Measurements from ENCODE around the gene BCAS3.

Gene BCAS3

DNA sequence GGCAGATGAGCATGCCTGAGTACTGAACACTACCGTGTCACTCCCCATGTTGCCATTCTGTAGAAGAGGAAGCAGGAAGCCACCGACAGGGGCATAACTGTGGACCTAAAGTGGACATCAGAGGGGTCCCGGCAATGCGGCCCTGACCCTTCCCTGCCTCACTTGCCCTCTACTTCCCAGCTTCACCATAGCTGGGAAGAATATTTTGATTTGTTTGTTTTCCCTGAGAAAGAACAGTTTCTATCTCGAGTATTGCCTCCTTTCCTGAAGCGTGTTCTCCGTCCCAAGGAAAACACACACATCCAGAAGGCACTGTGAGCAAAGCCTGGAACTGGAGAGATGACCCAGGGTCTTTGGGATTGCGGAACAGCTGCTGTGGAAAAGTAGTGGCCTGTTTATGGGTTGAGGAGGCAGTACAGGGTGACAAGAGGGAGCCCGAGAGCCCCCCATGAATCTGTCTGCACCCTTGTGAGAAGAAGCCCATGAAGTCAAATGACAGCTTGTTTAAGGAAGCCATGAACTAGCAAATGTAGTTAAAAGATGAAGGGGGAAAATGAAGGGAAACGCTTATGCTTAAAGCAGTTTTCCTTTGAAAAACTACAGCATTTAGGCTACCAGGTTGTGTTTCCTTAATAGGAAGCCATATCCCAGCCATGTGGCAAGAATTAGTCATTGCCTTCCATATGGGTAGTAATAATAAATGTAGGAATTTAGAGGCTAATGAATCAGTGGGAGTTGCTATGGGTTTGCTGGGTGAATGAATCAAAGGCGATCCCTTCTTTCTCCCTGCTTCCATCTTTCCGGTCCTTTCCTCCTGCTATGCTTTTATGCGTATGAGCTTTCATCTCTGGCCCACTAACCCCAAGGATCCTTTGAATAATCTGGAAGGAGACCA, 632.0 kb downstream of the BCAS3 start:
- DNase-seq, result no peak

DNA sequence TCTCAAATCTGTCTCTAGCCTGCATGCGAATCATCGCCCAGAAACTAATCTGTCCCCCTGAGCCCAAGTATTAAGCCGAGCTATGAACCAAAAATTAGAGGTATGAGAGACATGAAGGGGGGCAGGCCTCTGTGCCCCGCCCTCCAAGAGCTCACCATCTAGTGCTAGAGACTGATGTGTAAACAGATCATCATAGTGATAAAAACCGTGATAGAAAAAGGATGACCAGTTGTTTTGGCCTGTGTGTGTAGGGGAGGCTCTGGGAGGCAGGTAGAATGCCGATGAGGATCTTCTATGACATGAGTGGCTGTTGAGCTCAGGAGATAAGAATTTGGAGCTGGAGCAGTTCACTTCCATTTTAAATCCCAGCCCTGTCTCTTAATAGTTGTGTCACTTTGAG, 632.9 kb downstream of the BCAS3 start:
- DNase-seq, result no peak

DNA sequence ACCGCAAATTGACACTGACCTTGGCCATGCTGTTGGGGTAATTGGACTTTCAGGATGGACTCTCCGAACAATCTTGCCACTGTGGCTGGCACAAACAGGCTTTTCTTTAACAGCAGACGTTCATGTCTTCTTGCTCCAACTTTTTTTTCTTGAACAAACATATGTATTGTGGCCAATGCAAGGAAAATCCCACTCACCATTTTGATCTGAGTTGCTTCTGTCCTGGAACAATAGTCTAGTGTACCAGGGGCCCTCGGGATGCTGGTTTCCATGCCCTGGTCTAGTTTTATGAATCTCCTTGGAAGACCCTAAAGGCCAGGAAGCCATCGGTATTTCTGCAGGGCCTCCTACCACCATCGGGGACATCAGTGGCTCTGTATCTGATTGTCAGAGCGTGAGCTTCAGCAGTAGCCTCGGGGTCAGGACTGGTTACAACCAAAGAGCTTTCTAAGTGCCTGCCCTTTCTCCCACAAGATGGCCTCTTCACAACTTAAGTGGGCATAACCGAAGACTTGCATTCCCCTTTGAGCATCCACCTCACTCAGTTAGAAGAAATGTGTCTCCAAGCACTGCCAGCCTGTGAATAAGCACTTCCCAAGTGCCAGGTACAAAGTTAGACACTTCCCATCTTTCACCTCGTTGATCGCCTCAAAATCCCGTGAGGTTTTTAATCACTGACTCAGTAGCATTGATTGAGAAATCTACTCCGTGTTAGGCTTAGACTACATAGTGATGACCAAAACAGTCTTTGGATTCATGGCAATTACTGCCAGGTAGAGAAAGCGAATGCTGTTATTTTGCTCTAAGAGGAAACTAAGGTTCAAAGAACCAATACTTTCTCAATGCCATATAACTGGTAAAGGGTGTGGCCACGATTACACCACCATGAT, 635.0 kb downstream of the BCAS3 start:
- no peak for DNase-seq

DNA sequence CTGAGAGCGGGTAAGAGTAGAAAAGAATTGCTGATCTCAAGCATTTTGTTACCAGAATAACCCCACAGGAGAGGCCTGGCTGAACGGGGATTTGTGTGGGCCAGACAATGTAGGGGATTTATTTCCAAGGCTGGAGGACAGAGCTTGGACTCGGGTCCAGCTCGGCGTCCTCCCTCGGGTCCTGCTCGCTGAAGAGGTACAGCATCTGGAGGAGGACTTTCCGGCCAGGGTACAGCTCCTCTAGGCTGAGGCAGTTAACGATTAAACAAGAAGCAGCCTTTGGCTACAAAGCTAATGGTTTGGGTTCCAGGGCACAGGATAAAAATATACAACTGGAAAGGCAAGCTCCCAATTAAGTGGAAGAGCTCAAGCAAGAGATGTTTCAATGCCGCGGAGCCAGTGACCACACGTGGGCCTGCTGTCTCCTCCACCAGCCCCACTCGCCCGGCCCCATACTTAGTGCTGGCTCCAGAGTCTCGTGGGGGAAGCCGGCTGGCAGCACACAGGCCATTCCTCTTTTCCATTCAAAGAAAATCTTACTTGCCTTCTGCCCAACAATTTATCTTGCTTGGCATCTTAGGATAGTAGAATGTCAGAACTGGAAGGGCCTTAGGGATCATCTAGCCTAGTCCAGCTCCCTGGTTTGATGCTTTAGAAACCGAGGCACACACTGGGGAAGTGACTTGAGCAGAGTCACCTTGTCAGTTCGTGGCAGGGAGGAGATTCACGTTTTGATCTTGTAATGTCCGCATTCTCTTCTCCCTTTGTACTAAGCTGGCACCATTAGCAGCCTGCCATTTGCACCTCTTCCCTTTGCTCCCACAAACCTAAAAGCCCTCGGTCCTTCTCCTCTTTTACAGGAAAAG, 636.0 kb downstream of the BCAS3 start:
- DNase-seq, result no peak

DNA sequence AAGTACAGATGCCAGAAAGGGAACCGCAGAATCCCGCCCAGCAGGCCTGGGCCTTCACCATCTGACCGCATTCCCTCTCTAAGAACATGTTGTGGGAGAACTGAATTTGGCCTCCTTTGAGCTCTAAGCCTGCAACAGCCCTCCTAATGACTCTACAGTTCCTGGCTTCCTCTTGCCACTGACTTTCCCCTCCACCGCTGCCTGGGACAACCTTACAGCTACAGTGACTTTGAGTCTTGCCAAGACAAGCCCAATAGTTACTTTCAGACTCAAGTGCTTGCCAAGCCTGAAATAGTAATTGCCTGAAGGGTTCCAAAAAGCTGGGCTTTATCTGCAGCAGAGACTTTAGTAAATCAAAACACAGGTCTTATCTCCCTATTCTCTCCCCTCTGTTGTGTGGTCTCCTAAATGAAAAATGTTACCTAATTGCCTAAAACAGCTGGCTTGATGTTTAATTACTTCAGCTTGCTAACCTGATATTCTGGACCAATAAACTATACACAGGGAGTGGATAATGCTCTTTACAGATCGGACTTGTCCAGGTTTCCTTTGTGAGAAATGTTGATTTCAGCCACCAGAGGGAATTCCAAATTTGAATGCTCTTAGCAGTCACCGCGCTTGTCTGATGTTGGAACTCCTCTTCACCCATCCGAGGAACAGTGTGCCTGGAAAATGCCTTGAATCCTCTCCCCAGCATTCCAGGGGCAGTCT, 636.9 kb downstream of the BCAS3 start:
- DNase-seq, result no peak

DNA sequence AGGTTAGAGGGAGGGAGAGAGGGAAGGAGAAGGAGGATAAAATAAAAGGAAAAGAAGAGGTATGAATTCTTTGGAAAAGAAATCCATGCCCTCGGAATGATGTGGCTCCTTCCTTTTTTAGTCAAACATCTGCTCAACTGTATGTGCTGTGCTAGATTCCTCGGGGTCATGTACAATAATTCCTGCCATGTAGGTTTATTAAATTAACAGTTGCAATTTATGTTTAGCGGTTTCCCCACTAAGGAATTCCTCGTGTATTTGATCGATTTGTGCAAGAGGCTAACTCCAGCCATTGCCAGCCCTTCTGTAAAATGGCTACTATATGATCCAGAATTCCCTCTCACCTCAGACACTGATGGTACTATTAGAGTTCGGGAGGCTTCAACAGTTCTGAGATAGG, 639.0 kb downstream of the BCAS3 start:
- DNase-seq, result no peak

DNA sequence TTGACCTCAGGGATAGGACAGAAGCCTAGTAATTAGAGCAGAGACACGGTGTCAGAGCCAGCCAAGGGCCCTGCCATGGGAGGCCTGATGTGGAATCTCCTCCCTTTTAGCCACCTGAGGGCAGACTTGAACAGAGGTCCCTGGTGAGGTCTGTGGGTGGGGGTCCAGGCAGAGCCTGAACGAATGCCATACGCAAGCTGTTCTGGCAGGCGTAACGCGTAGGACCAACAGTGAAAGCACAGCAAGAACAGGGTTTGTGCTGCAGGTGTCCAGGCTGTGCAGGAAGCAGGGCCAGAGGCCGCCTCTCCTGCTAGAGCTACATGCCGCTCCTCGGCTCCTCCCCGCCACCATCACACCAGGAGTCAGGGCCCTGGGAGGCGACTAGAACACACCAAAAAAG, 640.1 kb downstream of the BCAS3 start:
- no peak for DNase-seq

DNA sequence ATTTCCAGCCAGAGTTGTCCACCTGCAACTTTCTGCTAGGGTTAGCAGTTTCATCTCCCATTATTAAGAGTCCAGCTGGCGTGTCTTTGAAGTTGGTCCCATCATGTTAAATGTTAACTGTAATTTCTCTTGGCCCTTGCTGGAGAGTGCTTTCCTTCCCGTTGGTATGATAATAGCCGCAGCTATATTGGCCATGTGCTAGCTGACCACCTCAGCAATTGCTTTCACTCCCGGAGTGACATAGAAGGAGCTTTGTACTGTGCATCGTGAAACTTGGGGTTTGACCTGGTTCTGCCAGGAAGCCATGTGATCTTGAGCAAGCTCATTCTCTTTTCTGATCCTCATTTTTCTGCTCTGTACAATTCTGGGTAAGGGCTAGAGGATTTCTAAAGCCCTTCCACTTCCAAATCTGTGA, 641.0 kb downstream of the BCAS3 start:
- no peak for DNase-seq

DNA sequence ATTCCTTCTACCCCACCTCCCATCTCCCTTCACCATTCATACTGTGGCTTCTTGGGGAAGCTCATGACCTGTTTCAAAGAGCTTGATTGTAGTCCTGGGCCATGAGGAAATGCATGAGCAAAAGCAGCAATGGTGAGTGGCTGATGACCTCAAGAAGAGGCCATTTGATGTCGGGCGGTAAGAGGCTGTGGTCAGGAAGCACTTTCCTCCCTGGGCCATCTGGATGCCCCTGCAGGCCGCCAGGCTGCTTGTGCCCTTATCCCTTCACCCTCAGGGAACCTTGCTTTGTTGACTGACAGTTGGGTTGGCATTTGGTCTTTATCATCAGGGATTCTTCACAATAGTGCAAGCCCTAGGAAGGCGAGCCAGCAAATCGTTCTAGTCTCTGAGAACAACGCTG, 643.7 kb downstream of the BCAS3 start:
- no peak for DNase-seq

DNA sequence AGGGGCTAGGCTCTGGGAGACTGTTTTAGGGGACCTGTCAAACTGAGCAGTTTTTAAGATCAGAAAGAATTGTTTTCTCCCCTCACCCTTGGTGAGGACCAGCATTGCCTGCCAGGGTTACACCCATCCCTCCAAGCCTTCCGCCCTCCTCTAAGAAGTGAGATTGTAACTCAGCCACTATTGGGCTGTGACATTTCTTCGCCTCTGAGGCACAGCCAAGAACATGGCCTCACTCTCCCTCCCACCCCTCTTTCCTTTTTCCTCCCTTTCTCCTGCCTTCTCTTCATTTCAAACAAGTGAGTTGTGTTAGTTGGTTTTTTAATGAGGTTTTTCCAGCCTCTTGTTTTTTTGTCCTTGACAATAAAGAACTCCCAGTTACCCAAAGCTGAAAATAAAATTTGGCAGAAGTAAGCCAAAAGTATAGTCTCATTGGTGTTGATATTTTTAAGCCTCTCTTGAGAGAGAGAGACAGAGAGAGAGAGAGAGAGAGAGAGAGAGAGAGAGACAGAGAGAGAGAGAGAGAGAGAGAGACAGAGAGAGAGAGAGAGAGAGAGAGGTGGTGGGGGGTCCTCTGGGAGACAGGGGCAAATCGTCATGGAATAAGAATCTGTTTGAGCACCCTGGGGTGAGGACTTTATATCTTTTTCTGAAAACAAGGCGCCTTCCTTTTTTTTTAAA, 644.8 kb downstream of the BCAS3 start:
- DNase-seq, result no peak

DNA sequence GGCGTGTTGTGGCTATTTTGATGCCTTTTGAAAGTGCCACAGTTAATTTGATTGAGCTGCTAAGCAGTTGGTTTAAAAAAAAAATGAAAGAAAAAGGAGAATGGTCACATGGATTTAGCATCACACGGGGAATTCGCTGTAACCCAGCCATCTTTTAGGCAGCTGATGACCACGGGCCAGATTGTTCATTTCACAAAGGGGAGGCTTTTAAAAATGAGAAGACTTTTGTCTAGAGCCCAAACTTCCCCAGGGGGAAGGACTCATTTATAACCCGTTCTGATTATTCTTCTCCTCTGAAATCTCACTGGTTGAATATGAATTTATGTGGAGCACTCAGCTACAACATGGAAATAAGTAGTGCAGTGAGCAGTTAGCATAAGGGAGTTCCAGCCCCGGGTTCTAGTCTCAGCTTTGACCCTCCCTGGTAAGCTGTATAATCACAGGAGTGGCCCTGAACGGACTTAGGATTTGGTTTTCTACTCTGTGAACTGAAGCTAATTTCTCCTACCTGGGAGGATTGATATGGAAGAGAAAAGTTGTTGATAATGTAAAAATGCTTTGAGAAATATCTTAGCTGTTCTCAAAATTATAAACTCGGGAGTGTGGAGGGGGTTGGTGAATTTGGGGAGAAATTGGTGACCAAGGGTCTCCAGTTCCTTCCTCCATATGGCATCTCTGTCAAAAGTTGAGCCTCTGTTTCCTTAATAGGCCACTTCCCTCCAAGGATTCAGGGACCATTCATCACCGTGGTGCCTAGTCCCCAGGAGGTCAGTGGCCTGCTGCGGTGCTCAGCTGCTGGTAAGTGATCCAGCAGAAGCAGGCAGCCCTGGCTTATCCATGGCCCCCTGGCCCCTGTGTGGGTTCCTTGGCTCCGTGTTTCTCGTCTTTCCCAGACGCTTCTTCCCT, 645.6 kb downstream of the BCAS3 start:
- DNase-seq, result no peak

DNA sequence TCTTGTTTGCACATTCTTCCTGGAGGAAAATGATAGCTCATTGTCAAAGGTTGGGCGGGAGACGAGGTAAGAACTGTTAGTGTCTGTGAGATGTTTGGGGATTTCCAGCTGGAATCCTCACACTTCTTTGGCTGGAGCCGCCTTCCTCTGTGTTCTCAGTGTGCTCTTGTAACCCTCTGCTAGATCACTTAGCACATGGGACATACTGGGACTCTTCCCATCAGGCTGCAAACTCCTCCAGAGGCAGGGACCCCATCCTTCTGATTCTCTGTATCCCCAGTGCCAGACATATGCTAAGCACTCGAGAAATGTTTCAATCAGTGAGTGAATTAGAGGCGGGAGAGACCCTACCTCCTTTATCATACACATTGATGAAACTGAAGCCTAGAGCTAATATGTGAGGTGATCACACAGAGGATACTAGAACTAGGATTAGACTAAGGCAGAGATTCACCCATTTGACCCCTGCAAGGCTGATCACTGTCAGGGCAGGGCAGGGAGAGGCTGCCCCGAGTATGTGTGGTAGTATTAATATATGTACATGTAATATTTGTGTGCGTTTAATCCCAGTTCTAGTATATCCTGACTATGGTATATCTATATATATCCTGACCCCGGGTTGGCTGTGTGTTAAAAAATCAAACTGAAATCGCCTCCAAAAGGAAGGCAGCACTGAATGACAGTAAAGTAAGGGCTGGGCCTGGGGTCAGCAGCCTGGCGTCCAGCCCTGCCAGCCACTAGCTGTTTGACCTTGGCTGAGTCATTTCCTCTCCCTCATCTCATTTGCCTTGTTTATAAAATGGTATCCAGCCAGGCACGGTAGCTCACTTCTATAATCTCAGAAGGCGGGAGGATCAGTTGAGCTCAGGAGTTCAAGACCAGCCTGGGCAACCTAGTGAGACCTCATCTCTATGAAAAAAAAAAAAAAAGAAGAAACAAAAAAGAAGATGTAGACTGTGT, 646.5 kb downstream of the BCAS3 start:
- DNase-seq, result no peak

DNA sequence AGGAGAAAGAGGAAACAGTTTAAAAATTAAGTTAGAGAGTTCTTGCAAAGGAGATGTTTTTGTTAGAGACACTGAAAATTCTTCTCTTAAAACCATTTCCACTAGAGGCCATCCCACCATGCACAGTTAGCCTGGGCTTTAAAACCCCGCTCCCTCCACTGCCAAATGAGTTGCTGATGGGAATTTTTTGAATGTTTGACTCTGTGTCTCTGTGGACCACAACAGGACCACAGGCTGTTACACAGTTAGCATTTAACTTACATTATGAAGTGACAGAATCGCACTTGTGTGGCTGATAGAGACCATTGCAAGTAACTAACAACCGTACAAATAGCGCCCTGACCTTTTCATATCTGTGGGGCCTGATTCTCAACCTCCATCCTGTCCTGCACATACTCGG, 647.3 kb downstream of the BCAS3 start:
- no peak for DNase-seq

DNA sequence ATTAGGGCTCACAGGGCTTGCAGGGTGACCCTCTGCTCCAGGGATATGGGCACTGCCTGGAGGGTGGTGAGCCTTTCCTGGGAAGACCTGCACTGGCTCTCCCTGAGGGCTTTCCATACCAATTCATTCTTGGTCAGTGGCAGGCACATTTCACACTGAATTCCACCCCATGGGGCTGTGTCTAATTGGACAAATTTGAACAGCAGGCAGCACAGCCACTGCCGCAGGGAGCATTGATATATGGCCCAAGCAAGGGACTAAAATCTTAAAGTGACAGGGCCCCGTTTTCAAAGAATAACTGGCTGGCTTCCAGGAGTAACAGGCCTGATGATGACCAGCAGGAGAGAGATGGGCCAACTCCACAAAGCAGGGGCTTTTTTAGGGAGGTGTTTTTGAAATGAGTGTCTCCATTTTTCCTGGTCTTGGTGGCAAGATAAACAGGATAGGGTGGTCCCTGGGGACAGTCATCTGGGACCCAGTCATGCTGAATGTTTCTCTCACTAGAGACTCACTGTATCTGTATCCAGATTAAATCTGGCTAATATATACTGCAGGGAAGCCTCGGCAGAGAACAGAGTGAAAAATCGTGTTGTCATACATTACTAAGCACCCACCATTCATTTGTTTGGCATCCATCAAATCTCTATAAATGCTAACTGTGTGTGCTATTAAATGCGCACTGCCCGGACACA, 647.9 kb downstream of the BCAS3 start:
- no peak for DNase-seq

DNA sequence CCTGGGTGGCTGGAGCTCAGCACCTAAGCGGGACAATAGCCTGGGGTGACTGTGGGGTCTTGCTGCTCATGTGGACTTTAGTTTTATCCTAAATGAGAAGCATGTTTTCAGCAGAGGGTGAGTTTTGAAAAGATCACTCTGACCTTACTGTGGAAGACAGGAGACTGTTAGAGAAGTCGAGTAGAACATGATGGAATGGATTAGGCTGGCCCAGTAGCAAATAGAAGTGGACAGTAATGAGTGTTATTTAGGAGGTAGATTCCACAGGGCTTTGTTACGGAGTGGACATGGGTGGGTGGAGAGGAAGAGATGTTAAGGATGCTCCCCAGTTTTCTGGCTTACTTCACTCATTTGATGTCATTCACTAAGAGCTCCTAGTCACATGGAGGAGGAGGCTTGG, 648.7 kb downstream of the BCAS3 start:
- DNase-seq, result no peak

DNA sequence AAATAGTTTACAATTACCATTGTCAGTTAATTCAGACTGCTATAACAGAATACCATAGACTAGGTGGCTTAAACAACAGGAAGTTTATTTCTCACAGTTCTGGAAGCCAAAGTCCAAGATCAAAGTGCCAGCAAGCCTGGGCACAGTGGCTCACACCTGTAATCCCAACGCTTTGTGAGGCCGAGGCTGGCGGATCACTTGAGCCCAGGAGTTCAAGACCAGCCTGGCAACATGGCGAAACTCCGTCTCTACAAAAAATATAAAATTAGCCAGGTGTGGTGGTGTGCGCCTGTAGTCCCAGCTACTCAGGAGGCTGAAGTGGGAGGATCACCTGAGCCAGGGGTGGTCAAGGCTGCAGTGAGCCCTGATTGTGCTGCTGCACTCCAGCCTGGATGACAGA, 650.7 kb downstream of the BCAS3 start:
- DNase-seq, result no peak

DNA sequence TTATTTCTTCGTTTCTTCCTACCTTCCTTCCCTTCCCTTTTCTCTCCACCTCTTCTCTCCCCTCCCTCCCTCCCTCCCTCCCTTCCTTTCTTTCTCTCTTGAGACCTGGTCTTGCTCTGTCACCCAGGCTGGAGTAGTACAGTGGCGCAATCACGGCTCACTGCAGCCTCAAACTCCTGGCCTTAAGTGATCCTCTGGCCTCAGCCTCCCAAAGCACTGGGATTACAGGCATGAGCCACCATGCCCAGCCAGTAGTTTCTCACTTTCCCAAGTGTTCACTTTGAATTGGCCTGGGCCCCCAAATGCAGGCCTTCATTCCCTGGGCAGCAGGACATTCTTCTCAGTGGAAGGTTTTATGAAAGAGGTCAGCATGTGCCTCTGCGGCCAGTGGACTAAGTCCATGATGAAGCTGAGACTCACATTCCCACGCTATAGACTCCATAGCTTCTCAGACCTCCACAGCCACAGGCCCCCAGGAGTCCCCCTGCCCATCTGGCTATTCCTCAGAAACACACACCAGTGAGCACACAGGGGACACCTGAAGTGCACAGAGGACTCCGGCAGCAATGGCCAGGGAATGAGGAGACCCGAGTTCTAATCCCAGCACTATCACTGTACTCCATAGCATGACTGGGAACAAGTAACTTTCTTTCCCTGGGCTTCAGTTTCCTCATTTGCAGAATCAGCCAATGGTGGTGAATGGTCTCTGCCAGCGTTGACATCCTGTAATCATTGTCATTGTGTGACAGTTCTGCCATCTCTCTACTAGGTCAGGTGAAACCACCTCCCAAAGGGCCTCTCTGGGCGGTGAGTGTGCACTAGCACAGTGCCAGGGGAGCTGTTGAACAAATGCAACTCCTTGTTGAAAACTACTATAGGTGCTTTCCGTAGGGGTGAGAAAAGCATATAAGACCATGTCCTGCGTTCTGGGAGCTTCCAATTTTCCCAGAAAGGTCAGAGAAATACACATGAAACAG, 652.8 kb downstream of the BCAS3 start:
- DNase-seq, result no peak

DNA sequence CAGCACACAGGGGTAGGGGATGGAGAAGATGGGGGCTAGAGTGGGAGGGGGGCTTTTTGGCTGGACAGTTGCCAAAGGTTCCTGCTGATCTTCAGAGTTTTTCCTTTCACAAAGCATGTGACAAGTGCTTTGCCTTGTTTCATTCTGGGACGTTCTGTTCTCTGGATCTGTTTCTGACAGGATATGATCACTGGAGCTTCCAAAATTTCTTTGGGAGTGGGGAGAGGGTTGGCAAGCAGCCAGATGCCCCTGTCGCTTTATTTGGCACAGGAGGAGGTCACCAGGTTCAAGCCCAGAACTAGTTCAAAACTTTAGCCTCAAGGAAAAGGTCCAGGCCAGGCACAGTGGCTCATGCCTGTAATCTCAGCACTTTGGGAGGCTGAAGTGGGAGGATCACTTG, 653.5 kb downstream of the BCAS3 start:
- DNase-seq, result no peak
